ENCODE data around the gene ANKRD13B. TPM values are rescaled to one million over a fixed set of nuclear protein-coding genes. Genes with fewer than 3 reads are reported as not detected.
A peak's percentile ranks its signal among the peaks of the same experiment; 100 is the strongest.

ANKRD13B gene
- total and polyA plus RNA-seq, 2 donors (not counting 1 experiment from before 2014, with no cell fraction given), result 1.6 to 2.8 TPM

- DNase-seq (peak; percentile 51), ATAC-seq (ENCODE audit: low read depth) (no peak)
- Histone ChIP-seq H3K9ac (ENCODE audit: low read length) (peak overlapping the region; percentile 85), H3K79me2 (ENCODE audit: control insufficient read depth, insufficient read depth, low read length) (peaks cover 40% of the 10 kb centered on the region), H3K4me2 (replicated peaks; ENCODE audit: low read depth, low read length, poor library complexity, severe bottlenecking) (peak overlapping the region; percentile 99), H3K4me1 (ENCODE audit: control insufficient read depth in 2 of 2, insufficient read depth in 2 of 2, low read length in 2 of 2) (peaks cover 54 to 67% of the 10 kb centered on the region in 2 donors), H3K4me3 (ENCODE audit: control extremely low read depth in 1 of 5, extremely low read depth in 1 of 5, insufficient read depth in 1 of 5, low read depth in 2 of 5, low read length in 4 of 5) (peak overlapping the region in 4 of 5 experiments; percentile 56 to 96 (median 66)), H3K36me3 (replicated peaks in 1 of 2; ENCODE audit: control extremely low read depth in 1 of 2, control insufficient read depth in 1 of 2, extremely low read depth in 1 of 2, insufficient read depth in 2 of 2, low read length in 1 of 2) (no peaks in the 10 kb centered on the region), H3K27me3 (replicated peaks in 1 of 4; ENCODE audit: control extremely low read depth in 1 of 4, control insufficient read depth in 3 of 4, insufficient read depth in 4 of 4, low read length in 3 of 4) (peaks cover 0 to 7% (median 2%) of the 10 kb centered on the region in 4 experiments), H3K27ac (ENCODE audit: low read length in 2 of 2) (no peak overlapping the region), H2AFZ (ENCODE audit: insufficient read depth, low read depth, low read length, poor library complexity, severe bottlenecking) (peak overlapping the region; percentile 99), H3K9me3 (ENCODE audit: control extremely low read depth in 1 of 3, control insufficient read depth in 2 of 3, insufficient read depth in 1 of 3, low read length in 2 of 3) (peaks cover 0 to 2% (median 0%) of the 10 kb centered on the region in 3 donors), H4K20me1 (ENCODE audit: control insufficient read depth, insufficient read depth, low read length, poor library complexity, severe bottlenecking) (peaks cover 19% of the 10 kb centered on the region)
- H3K9me3 Mint-ChIP-seq (ENCODE audit: insufficient read depth), result no peaks in the 10 kb centered on the region
- peaks cover 61% of the 10 kb centered on the region for H3K4me1 Mint-ChIP-seq
- ChIA-PET CTCF (interaction anchor here (0.6 to 4.7 kb wide), 12 partner anchors 12 to 441 kb away, joined by 3 to 126 read pairs (median 8); partner anchors contain the start of gene ABHD15), POLR2A (interaction anchor here (1.3 to 3.0 kb wide), 2 partner anchors 10 to 19 kb away, joined by 6 to 18 read pairs; no protein-coding TSS in a partner anchor)
- TF ChIP-seq EZH2 (IDR thresholded peaks at IDR 0.05; ENCODE audit: borderline replicate concordance, insufficient read depth, low read depth, low read length, poor library complexity, severe bottlenecking), result no peak
- no peak for TF ChIP-seq CTCF (IDR thresholded peaks at IDR 0.05)
- no peaks in the 10 kb centered on the region for H3K27me3 Mint-ChIP-seq
- WGBS (ENCODE audit: insufficient coverage), result 30% methylated on average over 18 of the region's 30 CpGs
- peak overlapping the region; percentile 94 for H3K27ac Mint-ChIP-seq
- intact Hi-C loops (cut with micrococcal nuclease), result loop anchor here (1.0 to 5.0 kb wide), 4 partner anchors 10 to 220 kb away; no protein-coding TSS in a partner anchor
- peak overlapping the region; percentile 91 for H3K4me3 Mint-ChIP-seq
These were observed 2.4 kb upstream of the ANKRD13B start for GRCh38 chr17:29590411-29591145.
